Stimulated activated naive CD8-positive, alpha-beta T cell treated with anti-CD3 and anti-CD28 coated beads, Interleukin-15, Interleukin-2, amounts not matched to agents 100 U/mL and 50 U/mL, for 24 hours (primary cell): ENCODE measurements around the gene ZNF385D.
"Not testable (repeated sequence)": the region's sequence is repeated elsewhere in the genome, so short reads cannot be mapped to it uniquely, and the experiment has no call there.

Experiments used
- ATAC-seq: fragments of 150-1000 bp; cut with Tn5 transposase; one replicate; pipeline ENCODE4 v1.10.0; 2021
- DNase-seq: peaks from one replicate; pipeline ENCODE4 v3.0.0; 2021

ZNF385D gene

GRCh38 chr3:21446945-21447475 is 304.0 kb downstream of the ZNF385D start:
- ATAC-seq = no peak
- no peak for DNase-seq

- ATAC-seq (no peak), DNase-seq (no peak)
Observed at GRCh38 chr3:21446027-21446426, 305.0 kb downstream of the ZNF385D start.

- ATAC-seq (no peak), DNase-seq (no peak)
Observed at GRCh38 chr3:21441821-21442220, 309.2 kb downstream of the ZNF385D start.

- DNase-seq (no peak), ATAC-seq (no peak)
Observed at GRCh38 chr3:21436835-21437234, 314.2 kb downstream of the ZNF385D start.

GRCh38 chr3:21435871-21436270 is 315.1 kb downstream of the ZNF385D start:
- ATAC-seq (no peak), DNase-seq (no peak)

GRCh38 chr3:21434310-21434709 is 316.7 kb downstream of the ZNF385D start:
- ATAC-seq (no peak), DNase-seq (no peak)

- no peak for ATAC-seq
- DNase-seq = no peak
Observed at GRCh38 chr3:21433751-21434150, 317.3 kb downstream of the ZNF385D start.

- DNase-seq = no peak
- no peak for ATAC-seq
Observed at GRCh38 chr3:21426920-21427319, 324.1 kb downstream of the ZNF385D start.

GRCh38 chr3:21425715-21426114 is 325.3 kb downstream of the ZNF385D start:
- DNase-seq = no peak
- ATAC-seq = no peak

- DNase-seq (no peak), ATAC-seq (no peak)
Observed at GRCh38 chr3:21421096-21421495, 329.9 kb downstream of the ZNF385D start.

GRCh38 chr3:21417991-21418390 is 333.0 kb downstream of the ZNF385D start:
- ATAC-seq (no peak), DNase-seq (no peak)

- ATAC-seq (no peak), DNase-seq (no peak)
Observed at GRCh38 chr3:21414506-21414905, 336.5 kb downstream of the ZNF385D start.

GRCh38 chr3:21411058-21411457 is 340.0 kb downstream of the ZNF385D start:
- no peak for DNase-seq
- ATAC-seq = no peak

- DNase-seq (no peak), ATAC-seq (no peak)
Observed at GRCh38 chr3:21409401-21409800, 341.6 kb downstream of the ZNF385D start.

GRCh38 chr3:21407743-21408142 is 343.3 kb downstream of the ZNF385D start:
- DNase-seq (no peak), ATAC-seq (no peak)

- ATAC-seq (no peak), DNase-seq (no peak)
Observed at GRCh38 chr3:21405671-21406667, 345.0 kb downstream of the ZNF385D start.

- no peak for ATAC-seq
- DNase-seq = no peak
Observed at GRCh38 chr3:21398461-21398860, 352.5 kb downstream of the ZNF385D start.

GRCh38 chr3:21393683-21394311 is 357.2 kb downstream of the ZNF385D start:
- ATAC-seq (no peak), DNase-seq (no peak)

GRCh38 chr3:21392526-21392925 is 358.5 kb downstream of the ZNF385D start:
- DNase-seq (no peak), ATAC-seq (no peak)

- ATAC-seq (no peak), DNase-seq (no peak)
Observed at GRCh38 chr3:21390856-21391255, 360.2 kb downstream of the ZNF385D start.

- ATAC-seq (no peak), DNase-seq (no peak)
Observed at GRCh38 chr3:21390136-21390535, 360.9 kb downstream of the ZNF385D start.

- DNase-seq, ATAC-seq: not testable (repeated sequence)
Observed at GRCh38 chr3:21387142-21387826, 363.7 kb downstream of the ZNF385D start.

GRCh38 chr3:21378036-21378435 is 373.0 kb downstream of the ZNF385D start:
- not testable (repeated sequence) for ATAC-seq

More at GRCh38 chr3:21378036-21378435, 373.0 kb downstream of the ZNF385D start:
- not testable (repeated sequence) for DNase-seq
